HepG2 (cell line): ENCODE results near the gene LCE2D. TPM values are rescaled to one million over a fixed set of nuclear protein-coding genes. Genes with fewer than 3 reads are reported as not detected.

ENCODE experiments used
- ATAC-seq: fragments of 200-7000 bp; cut with Tn5 transposase; 3 replicates; pipeline ENCODE4 v1.9.1; 2020; ENCODE audit warnings: mild to moderate bottlenecking, moderate library complexity
- BruUV-seq: library from RNA; stranded (reverse); fragments of 400-500 nt; replicated peaks from 2 replicates; lab custom pipeline; 2021; lab: Mats Ljungman, UMichigan
- CTCF ChIA-PET: fragments of 300-600 bp; formaldehyde crosslinking; extraction: SDS; loops from one replicate; lab custom pipeline; 2021; ENCODE audit warnings: low total read pairs, inconsistent platforms, low intra/inter-chr PET ratio; lab: Yijun Ruan, JAX
- POLR2A ChIA-PET: fragments of 350-600 bp; sonication (Branson Sonifier 250); formaldehyde crosslinking; loops from one replicate; lab custom pipeline; 2020; ENCODE audit warnings: antibody characterized with exemption, inconsistent platforms; lab: Yijun Ruan, JAX
- DNase-seq: peaks from one replicate; pipeline ENCODE4 v3.0.0-alpha.2; 2015; ENCODE audit warnings: low spot score
- FAIRE-seq: peaks from 3 replicates; lab custom pipeline; 2011; peaks lifted over from hg19 to GRCh38; lab: Jason Lieb, UNC
- H2AFZ ChIP-seq: one replicate; pipeline ENCODE4 v1.6.1; 2011; ENCODE audit warnings: low read length, inconsistent platforms
- H3K27ac ChIP-seq: fragments of 300-600 bp; 3 replicates; pipeline ENCODE4 v1.8.0; 2011; ENCODE audit warnings: mixed run types, mild to moderate bottlenecking, mixed read lengths, low read length, inconsistent platforms; ENCODE audit not compliant: insufficient read depth; ENCODE audit errors: extremely low read length
- H3K27me3 ChIP-seq, 2 experiments: fragments of 200-600 bp in 1 of 2; 2 replicates in 1 of 2; 3 replicates in 1 of 2; pipeline versions ENCODE4 v1.6.0 to v1.8.0; 2011; ENCODE audit warnings: low read length in 2 of 2, mild to moderate bottlenecking in 2 of 2, moderate library complexity in 2 of 2, inconsistent platforms in 1 of 2; ENCODE audit not compliant: insufficient read depth in 2 of 2, control insufficient read depth in 1 of 2
- H3K36me3 ChIP-seq, 2 experiments: fragments of 200-600 bp in 1 of 2; replicated peaks in 1 of 2; 2 replicates in 1 of 2; 3 replicates in 1 of 2; pipeline versions ENCODE4 v1.5.1 to v1.8.0; 2011; ENCODE audit warnings: low read length in 2 of 2, inconsistent platforms in 1 of 2; ENCODE audit not compliant: insufficient read depth in 2 of 2, control insufficient read depth in 1 of 2
- H3K4me1 ChIP-seq: 2 replicates; pipeline ENCODE4 v1.5.1; 2012; ENCODE audit warnings: low read length, inconsistent platforms; ENCODE audit not compliant: insufficient read depth
- H3K4me2 ChIP-seq: 2 replicates; pipeline ENCODE4 v1.6.0; 2011; ENCODE audit warnings: low read depth, low read length, inconsistent platforms
- H3K4me3 ChIP-seq, 3 experiments: fragments of 200-600 bp in 1 of 3; sonication (generic), shearing (Covaris generic) in 1 of 3; replicated peaks in 1 of 3; 2 replicates each; pipeline ENCODE4 v1.5.1; 2011 to 2016; ENCODE audit warnings: low read length in 3 of 3, inconsistent platforms in 2 of 3, low read depth in 2 of 3, mild to moderate bottlenecking in 2 of 3, control low read depth in 1 of 3, mixed read lengths in 1 of 3; ENCODE audit not compliant: insufficient read depth in 1 of 3
- H3K79me2 ChIP-seq: one replicate; pipeline ENCODE4 v1.6.1; 2011; ENCODE audit warnings: low read length, inconsistent platforms; ENCODE audit not compliant: insufficient read depth
- H3K9ac ChIP-seq: 2 replicates; pipeline ENCODE4 v1.6.0; 2011; ENCODE audit warnings: mild to moderate bottlenecking, low read depth, low read length, inconsistent platforms; ENCODE audit not compliant: insufficient read depth
- H3K9me3 ChIP-seq: 2 replicates; pipeline ENCODE4 v1.5.1; 2012; ENCODE audit warnings: mild to moderate bottlenecking, low read length
- H4K20me1 ChIP-seq: 2 replicates; pipeline ENCODE4 v1.6.0; 2011; ENCODE audit warnings: inconsistent platforms, mild to moderate bottlenecking, low read length, moderate library complexity; ENCODE audit not compliant: insufficient read depth
- AGO2 ChIP-seq: fragments of 200-400 bp; formaldehyde crosslinking; optimal IDR thresholded peaks from 2 replicates; pipeline ENCODE3; 2017; ENCODE audit warnings: mild to moderate bottlenecking, low read depth, low read length, moderate library complexity
- ATM ChIP-seq: fragments of 450-650 bp; IDR thresholded peaks from 2 replicates; pipeline ENCODE4 v1.7.1; 2017; ENCODE audit warnings: mild to moderate bottlenecking, borderline replicate concordance
- HNF4G ChIP-seq, 2 experiments: sonication (generic) in 1 of 2; formaldehyde crosslinking in 1 of 2; IDR thresholded peaks; 2 replicates each; pipeline versions ENCODE4 v1.4.0 to v1.6.1; 2011 to 2020; ENCODE audit warnings: borderline replicate concordance in 2 of 2, low read depth in 2 of 2, mild to moderate bottlenecking in 2 of 2, low read length in 1 of 2, missing genetic modification reagents in 1 of 2, moderate library complexity in 1 of 2
- NCOR1 ChIP-seq: fragments of 200-600 bp; sonication (generic); IDR thresholded peaks from 2 replicates; pipeline ENCODE4 v1.7.0; 2017; ENCODE audit warnings: antibody characterized with exemption, low read length, borderline replicate concordance
- NR2F1 ChIP-seq, 2 experiments: fragments of 450-650 bp in 1 of 2; formaldehyde crosslinking in 1 of 2; IDR thresholded peaks; 2 replicates each; pipeline versions ENCODE4 v1.5.0 to v1.6.1; 2016 to 2020; ENCODE audit warnings: mild to moderate bottlenecking in 1 of 2, missing compliant biosample characterization in 1 of 2, missing genetic modification reagents in 1 of 2, moderate library complexity in 1 of 2
- PHB2 ChIP-seq: fragments of 450-650 bp; IDR thresholded peaks from 2 replicates; pipeline ENCODE4 v1.6.1; 2018; ENCODE audit not compliant: partially characterized antibody
- PHF5A ChIP-seq: IDR thresholded peaks from one replicate; pipeline ENCODE4 v1.6.1; 2018; ENCODE audit warnings: low read depth, missing genetic modification reagents; ENCODE audit not compliant: unreplicated experiment
- POLR2G ChIP-seq: fragments of 200-400 bp; formaldehyde crosslinking; IDR thresholded peaks from 2 replicates; pipeline ENCODE4 v1.6.1; 2018; ENCODE audit warnings: mild to moderate bottlenecking, low read depth, low read length, moderate library complexity
- RORA ChIP-seq: sonication (generic); formaldehyde crosslinking; IDR thresholded peaks from 2 replicates; pipeline ENCODE4 v1.5.0; 2020; ENCODE audit warnings: mild to moderate bottlenecking, missing genetic modification reagents, moderate library complexity
- RXRB ChIP-seq: IDR thresholded peaks from 2 replicates; pipeline ENCODE4 v1.6.1; 2016; ENCODE audit warnings: borderline replicate concordance, missing genetic modification reagents, missing compliant biosample characterization
- TBX2 ChIP-seq: sonication (generic); formaldehyde crosslinking; IDR thresholded peaks from 2 replicates; pipeline ENCODE4 v1.5.0; 2020; ENCODE audit warnings: missing genetic modification reagents, mild to moderate bottlenecking, borderline replicate concordance
- TFE3 ChIP-seq: IDR thresholded peaks from 2 replicates; pipeline ENCODE4 v1.6.1; 2016
- TOPORS ChIP-seq: sonication (generic); formaldehyde crosslinking; IDR thresholded peaks from 2 replicates; pipeline ENCODE4 v1.8.0; 2023; ENCODE audit warnings: mild to moderate bottlenecking, missing genetic modification reagents
- ZFX ChIP-seq: sonication (generic); formaldehyde crosslinking; IDR thresholded peaks from 2 replicates; pipeline ENCODE4 v1.4.0; 2020; ENCODE audit warnings: mild to moderate bottlenecking, low read depth, missing genetic modification reagents, moderate library complexity
- ZNF10 ChIP-seq: sonication (generic); formaldehyde crosslinking; IDR thresholded peaks from 2 replicates; pipeline ENCODE4 v1.4.0; 2020; ENCODE audit warnings: mild to moderate bottlenecking, low read depth, missing genetic modification reagents, borderline replicate concordance
- ZNF256 ChIP-seq: sonication (generic); formaldehyde crosslinking; conservative IDR thresholded peaks from 2 replicates; pipeline ENCODE4 v1.4.0; 2020; ENCODE audit warnings: missing genetic modification reagents
- ZNF337 ChIP-seq: sonication (generic); formaldehyde crosslinking; IDR thresholded peaks from 2 replicates; pipeline ENCODE4 v1.5.1; 2020; ENCODE audit warnings: missing genetic modification reagents, low read depth, mild to moderate bottlenecking, borderline replicate concordance
- WGBS: methylation state at CpG from one replicate; pipeline ENCODE4 v1.1.6; 2017; ENCODE audit warnings: low lambda C conversion rate; 5-methylcytosine and 5-hydroxymethylcytosine counted together
- in situ Hi-C: cut with HindIII; loops from 2 replicates; pipeline ENCODE4 v1.10.0; 2017; ENCODE audit warnings: low pct_unique_long_range_greater_than_20kb; ENCODE audit not compliant: extremely low pct_ligation_motif_present
- intact Hi-C: fragments of 100-400 bp; cut with micrococcal nuclease; formaldehyde crosslinking; loops from one replicate; pipeline ENCODE4 v1.10.0; 2022; ENCODE audit not compliant: unreplicated experiment
- polyA plus RNA-seq, 8 experiments: library from polyadenylated mRNA; depleted of rRNA in 3 of 8; stranded (reverse) in 7 of 8; unstranded in 1 of 8; fragments of >200 nt; fragmentation: Illumina TruSeq in 4 of 8; extraction: Trizol in 4 of 8; gene quantifications; 2 replicates each; pipeline versions ENCODE4 v1.2.1 to v1.2.3, GENCODE V29; 2011 to 2016; ENCODE audit warnings: low read depth in 4 of 8, missing spikeins in 1 of 8, mixed read lengths in 1 of 8; ENCODE audit not compliant: insufficient read depth in 1 of 8
- total RNA-seq, 5 experiments: library from RNA; depleted of rRNA; stranded (reverse); fragments of >200 nt; fragmentation: Illumina TruSeq; extraction: Trizol; gene quantifications; 2 replicates each; pipeline ENCODE4 v1.2.3, GENCODE V29; 2016; ENCODE audit warnings: low read depth in 1 of 5

The LCE2D gene
- total and polyA plus RNA-seq, 2 of the 13 experiments (the other 11 are each of a cell fraction or from before 2014, with no cell fraction given): not detected

GRCh38 chr1:152707860-152708259 is 44.7 kb downstream of the LCE2D start, which contains the start of gene LCE4A:
Gene LCE4A, plus strand, starts transcription at chr1:152708160. Its CDS starts 916 bp downstream, at chr1:152709076.
- DNase-seq: no peak
- no TSS peak for BruUV-seq
- ATAC-seq: no peak
- WGBS: 14% methylated on average over 1 of the region's 2 CpGs
- FAIRE-seq: no peak
- H3K36me3 ChIP-seq: no peaks in the 10 kb centered on the region
- ChIA-PET CTCF (no interaction called here), POLR2A (no interaction called here)
- H3K4me1 ChIP-seq: no peaks in the 10 kb centered on the region
- TF ChIP-seq ATM (no peak), POLR2G (no peak), RORA (CRISPR knock-in tag) (no peak), TFE3 (CRISPR knock-in tag) (no peak), ZNF256 (no peak), TOPORS (CRISPR knock-in tag) (no peak), ZNF337 (CRISPR knock-in tag) (no peak), RXRB (CRISPR knock-in tag) (no peak), PHF5A (no peak), NR2F1 (CRISPR knock-in tag; IDR thresholded peaks at IDR 0.05) (no peak), HNF4G (IDR thresholded peaks at IDR 0.05; ENCODE audit: borderline replicate concordance, low read depth, low read length) (no peak), HNF4G (CRISPR knock-in tag; IDR thresholded peaks at IDR 0.05; ENCODE audit: borderline replicate concordance, low read depth) (no peak), NCOR1 (no peak), AGO2 (no peak), ZNF10 (CRISPR knock-in tag) (no peak), TBX2 (CRISPR knock-in tag) (no peak), PHB2 (no peak), ZFX (CRISPR knock-in tag) (no peak)
- H4K20me1 ChIP-seq: no peaks in the 10 kb centered on the region
- H3K9me3 ChIP-seq: no peaks in the 10 kb centered on the region
- H3K9ac ChIP-seq: no peak within 1 kb of the TSS
- intact Hi-C loops (no loop called here), in situ Hi-C loops (no loop called here)
- H3K27ac ChIP-seq: no peak within 1 kb of the TSS
- no peaks in the 10 kb centered on the region for H3K27me3 ChIP-seq
- H3K79me2 ChIP-seq: no peaks in the 10 kb centered on the region
- no peak within 1 kb of the TSS for H2AFZ ChIP-seq
- no peak within 1 kb of the TSS for H3K4me2 ChIP-seq
- no peak within 1 kb of the TSS for H3K4me3 ChIP-seq
